ENCODE results near the gene LEKR1.
"Not testable (repeated sequence)": the region's sequence is repeated elsewhere in the genome, so short reads cannot be mapped to it uniquely, and the experiment has no call there.

The LEKR1 gene

DNA sequence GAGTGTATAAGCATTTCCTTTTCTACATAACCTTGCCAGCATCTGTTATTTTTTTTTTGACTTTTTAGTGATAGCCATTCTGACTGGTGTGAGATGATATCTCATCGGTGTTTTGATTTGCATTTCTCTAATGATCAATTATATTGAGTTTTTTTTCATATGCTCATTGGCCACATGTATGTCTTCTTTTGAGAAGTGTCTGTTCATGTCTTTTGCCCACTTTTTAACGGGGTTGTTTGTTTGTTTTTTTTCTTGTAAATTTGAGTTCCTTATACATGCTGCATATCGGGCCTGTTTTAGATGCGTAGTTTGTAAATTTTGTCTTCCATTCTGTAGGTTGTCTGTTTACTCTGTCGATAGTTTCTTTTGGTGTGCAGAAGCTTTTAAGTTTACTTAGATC is 89.2 kb downstream of the LEKR1 start:
- no peaks in the 10 kb centered on the region for H3K27me3 Mint-ChIP-seq
- peaks cover 20% of the 10 kb centered on the region for H3K9me3 Mint-ChIP-seq
- H3K4me1 Mint-ChIP-seq (ENCODE audit: low read depth) = no peaks in the 10 kb centered on the region

GRCh38 chr3:156918746-156919145 is 92.6 kb downstream of the LEKR1 start:
- Mint-ChIP-seq H3K4me1 (ENCODE audit: low read depth) (no peaks in the 10 kb centered on the region), H3K27me3 (no peaks in the 10 kb centered on the region), H3K9me3 (peaks cover 20% of the 10 kb centered on the region), H3K36me3 (ENCODE audit: low read depth) (no peaks in the 10 kb centered on the region), H3K4me3 (no peak overlapping the region), H3K27ac (no peak overlapping the region)
- intact Hi-C loops (cut with micrococcal nuclease) = no loop called here

More for the DNA sequence above, 89.2 kb downstream of the LEKR1 start:
- intact Hi-C loops (cut with micrococcal nuclease) = no loop called here
- no peak overlapping the region for H3K4me3 Mint-ChIP-seq
- H3K27ac Mint-ChIP-seq = no peak overlapping the region
- H3K36me3 Mint-ChIP-seq (ENCODE audit: low read depth) = no peaks in the 10 kb centered on the region

DNA sequence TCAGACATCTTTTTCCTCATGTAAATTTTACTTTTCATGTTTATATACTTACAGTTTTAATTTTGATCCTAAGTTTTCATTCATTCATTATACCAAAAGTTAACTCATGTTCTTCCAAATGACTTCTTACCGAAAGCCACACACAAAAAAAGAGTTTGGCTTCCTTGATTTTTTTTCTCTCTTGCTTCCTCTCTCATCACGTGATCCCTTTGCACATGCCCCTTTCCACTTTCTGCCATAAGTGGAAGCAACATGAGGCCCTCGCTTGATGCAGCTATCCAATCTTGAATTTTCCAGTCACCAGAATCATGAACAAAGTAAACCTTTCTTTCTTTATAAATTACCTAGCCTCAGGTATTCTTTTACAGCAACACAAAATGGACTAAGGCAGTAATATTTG is 93.7 kb downstream of the LEKR1 start:
- intact Hi-C loops (cut with micrococcal nuclease) = no loop called here
- H3K4me1 Mint-ChIP-seq (ENCODE audit: low read depth) = no peaks in the 10 kb centered on the region
- H3K4me3 Mint-ChIP-seq = no peak overlapping the region
- H3K27me3 Mint-ChIP-seq = no peaks in the 10 kb centered on the region
- no peak overlapping the region for H3K27ac Mint-ChIP-seq
- H3K36me3 Mint-ChIP-seq (ENCODE audit: low read depth) = no peaks in the 10 kb centered on the region
- peaks cover 12% of the 10 kb centered on the region for H3K9me3 Mint-ChIP-seq

- Mint-ChIP-seq H3K4me1 (ENCODE audit: low read depth) (no peaks in the 10 kb centered on the region), H3K27me3 (no peaks in the 10 kb centered on the region), H3K36me3 (ENCODE audit: low read depth) (no peaks in the 10 kb centered on the region), H3K4me3 (no peak overlapping the region), H3K27ac (no peak overlapping the region), H3K9me3 (peaks cover 7% of the 10 kb centered on the region)
- intact Hi-C loops (cut with micrococcal nuclease) = no loop called here
These were observed 94.2 kb downstream of the LEKR1 start for GRCh38 chr3:156920399-156920798.

DNA sequence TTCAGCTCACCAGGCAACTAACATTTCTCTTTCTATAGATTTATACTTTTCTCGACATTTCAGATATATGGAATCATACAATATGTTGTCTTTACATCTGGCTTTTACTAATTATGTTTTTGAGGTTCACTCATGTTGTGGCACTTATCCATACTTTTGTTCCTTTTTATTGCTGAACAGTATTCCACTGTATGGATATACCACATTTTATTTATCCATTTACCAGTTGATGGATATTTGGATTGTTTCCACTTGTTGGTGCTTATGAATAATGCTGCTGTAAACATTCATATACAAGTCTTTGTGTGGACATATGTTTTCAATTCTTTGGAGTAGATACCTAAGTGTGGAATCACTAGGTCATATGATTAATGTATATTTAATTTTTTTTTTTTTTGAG is 97.2 kb downstream of the LEKR1 start:
- Mint-ChIP-seq H3K4me1 (ENCODE audit: low read depth) (no peaks in the 10 kb centered on the region), H3K27ac (no peak overlapping the region), H3K4me3 (no peak overlapping the region), H3K27me3 (no peaks in the 10 kb centered on the region), H3K36me3 (ENCODE audit: low read depth) (no peaks in the 10 kb centered on the region), H3K9me3 (peaks cover 9% of the 10 kb centered on the region)
- intact Hi-C loops (cut with micrococcal nuclease) = no loop called here

DNA sequence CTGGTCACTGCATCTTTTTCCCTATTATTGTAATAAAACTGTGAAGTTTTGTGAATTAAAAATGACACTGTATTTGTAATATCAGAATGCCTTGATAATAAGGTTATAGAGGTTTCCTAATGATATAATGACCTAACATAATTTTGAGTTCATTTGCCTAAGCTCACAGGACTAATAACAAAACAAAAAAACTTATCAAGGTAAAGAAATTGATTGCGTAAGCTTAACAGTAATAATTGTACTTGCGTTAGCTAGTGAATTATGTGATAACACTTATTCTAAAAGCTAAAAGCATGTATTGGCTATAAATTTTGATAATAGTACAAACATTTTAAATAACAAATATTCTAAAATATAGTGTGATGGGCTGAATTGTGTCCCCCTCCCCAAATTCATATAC is 112.6 kb downstream of the LEKR1 start:
- Mint-ChIP-seq H3K4me1 (ENCODE audit: low read depth) (no peaks in the 10 kb centered on the region), H3K4me3 (no peak overlapping the region), H3K9me3 (no peaks in the 10 kb centered on the region), H3K27me3 (no peaks in the 10 kb centered on the region), H3K27ac (no peak overlapping the region), H3K36me3 (ENCODE audit: low read depth) (no peaks in the 10 kb centered on the region)
- intact Hi-C loops (cut with micrococcal nuclease) = no loop called here

- Mint-ChIP-seq H3K27me3 (no peaks in the 10 kb centered on the region), H3K4me3 (no peak overlapping the region), H3K36me3 (ENCODE audit: low read depth) (no peaks in the 10 kb centered on the region), H3K4me1 (ENCODE audit: low read depth) (no peaks in the 10 kb centered on the region), H3K9me3 (no peaks in the 10 kb centered on the region), H3K27ac (no peak overlapping the region)
- intact Hi-C loops (cut with micrococcal nuclease) = no loop called here
These were observed 113.2 kb downstream of the LEKR1 start for GRCh38 chr3:156939315-156939714.

GRCh38 chr3:156941311-156941710 is 115.2 kb downstream of the LEKR1 start:
- Mint-ChIP-seq H3K36me3 (ENCODE audit: low read depth) (no peaks in the 10 kb centered on the region), H3K4me3 (no peak overlapping the region), H3K27ac (no peak overlapping the region), H3K4me1 (ENCODE audit: low read depth) (no peaks in the 10 kb centered on the region), H3K9me3 (no peaks in the 10 kb centered on the region), H3K27me3 (no peaks in the 10 kb centered on the region)
- intact Hi-C loops (cut with micrococcal nuclease) = no loop called here

DNA sequence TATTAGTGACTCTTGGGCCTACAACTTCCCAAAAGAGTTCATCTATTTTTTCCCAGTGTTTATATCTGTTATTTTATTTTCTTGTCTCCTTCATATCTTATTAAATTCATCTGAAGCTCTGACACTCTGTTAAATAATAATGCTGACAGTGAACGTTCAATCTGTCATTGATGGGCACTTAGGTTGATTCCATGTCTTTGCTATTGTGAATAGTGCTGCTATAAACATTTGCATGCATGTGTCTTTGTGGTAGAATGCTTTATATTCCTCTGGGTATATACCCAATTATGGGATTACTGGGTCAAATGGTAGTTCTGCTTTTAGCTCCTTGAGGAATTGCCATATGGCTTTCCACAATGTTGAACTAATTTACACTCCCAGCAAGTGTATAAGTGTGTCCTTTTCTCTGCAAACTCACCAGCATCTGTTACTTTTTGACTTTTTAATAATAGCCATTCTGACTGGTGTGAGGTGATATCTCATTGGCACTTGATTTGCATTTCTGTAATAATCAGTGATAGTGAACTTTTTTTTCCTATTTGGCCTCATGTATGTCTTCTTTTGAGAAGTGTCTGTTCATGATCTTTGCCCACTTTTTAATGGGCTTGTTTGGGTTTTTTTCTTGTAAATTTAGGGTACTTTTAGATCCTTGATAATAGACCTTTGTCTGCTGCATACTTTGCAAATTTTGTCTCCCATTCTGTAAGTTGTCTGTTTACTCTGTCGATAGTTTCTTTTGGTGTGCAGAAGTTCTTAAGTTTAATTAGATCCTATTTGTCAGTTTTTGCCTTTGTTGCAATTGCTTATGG is 122.5 kb downstream of the LEKR1 start:
- Mint-ChIP-seq H3K27ac (no peak overlapping the region), H3K27me3 (no peaks in the 10 kb centered on the region), H3K4me1 (ENCODE audit: low read depth) (peaks cover 9% of the 10 kb centered on the region), H3K9me3 (peaks cover 10% of the 10 kb centered on the region), H3K36me3 (ENCODE audit: low read depth) (no peaks in the 10 kb centered on the region), H3K4me3 (no peak overlapping the region)
- intact Hi-C loops (cut with micrococcal nuclease) = no loop called here

- H3K27me3 Mint-ChIP-seq = no peaks in the 10 kb centered on the region
- peaks cover 9% of the 10 kb centered on the region for H3K4me1 Mint-ChIP-seq (ENCODE audit: low read depth)
- no peak overlapping the region for H3K4me3 Mint-ChIP-seq
- intact Hi-C loops (cut with micrococcal nuclease) = no loop called here
- no peaks in the 10 kb centered on the region for H3K36me3 Mint-ChIP-seq (ENCODE audit: low read depth)
- H3K9me3 Mint-ChIP-seq = peaks cover 10% of the 10 kb centered on the region
- H3K27ac Mint-ChIP-seq = no peak overlapping the region
These were observed 125.9 kb downstream of the LEKR1 start for GRCh38 chr3:156952011-156952410.

GRCh38 chr3:156957715-156958114 is 131.6 kb downstream of the LEKR1 start:
- no peaks in the 10 kb centered on the region for H3K36me3 Mint-ChIP-seq (ENCODE audit: low read depth)
- H3K27me3 Mint-ChIP-seq = no peaks in the 10 kb centered on the region
- H3K4me1 Mint-ChIP-seq (ENCODE audit: low read depth) = no peaks in the 10 kb centered on the region
- H3K4me3 Mint-ChIP-seq = no peak overlapping the region
- H3K27ac Mint-ChIP-seq = no peak overlapping the region
- no peaks in the 10 kb centered on the region for H3K9me3 Mint-ChIP-seq
- intact Hi-C loops (cut with micrococcal nuclease) = no loop called here

- Mint-ChIP-seq H3K27me3 (no peaks in the 10 kb centered on the region), H3K36me3 (ENCODE audit: low read depth) (no peaks in the 10 kb centered on the region), H3K9me3 (no peaks in the 10 kb centered on the region), H3K4me3 (no peak overlapping the region), H3K27ac (no peak overlapping the region), H3K4me1 (ENCODE audit: low read depth) (no peaks in the 10 kb centered on the region)
- intact Hi-C loops (cut with micrococcal nuclease) = loop anchor here (5.0 kb wide), 1 partner anchor 34 kb away; no protein-coding TSS in a partner anchor
These were observed 136.9 kb downstream of the LEKR1 start for GRCh38 chr3:156963096-156963495.

GRCh38 chr3:156964577-156964976 is 138.4 kb downstream of the LEKR1 start:
- H3K27ac Mint-ChIP-seq = no peak overlapping the region
- peaks cover 3% of the 10 kb centered on the region for H3K27me3 Mint-ChIP-seq
- intact Hi-C loops (cut with micrococcal nuclease) = loop anchor here (5.0 kb wide), 1 partner anchor 33 kb away; no protein-coding TSS in a partner anchor
- H3K4me3 Mint-ChIP-seq = no peak overlapping the region
- H3K4me1 Mint-ChIP-seq (ENCODE audit: low read depth) = no peaks in the 10 kb centered on the region
- no peaks in the 10 kb centered on the region for H3K9me3 Mint-ChIP-seq
- no peaks in the 10 kb centered on the region for H3K36me3 Mint-ChIP-seq (ENCODE audit: low read depth)

GRCh38 chr3:156966349-156966748 is 140.2 kb downstream of the LEKR1 start:
- H3K36me3 Mint-ChIP-seq (ENCODE audit: low read depth); H3K27ac Mint-ChIP-seq; H3K4me3 Mint-ChIP-seq; H3K9me3 Mint-ChIP-seq; H3K4me1 Mint-ChIP-seq (ENCODE audit: low read depth); intact Hi-C loops (cut with micrococcal nuclease); H3K27me3 Mint-ChIP-seq: not testable (repeated sequence)

- H3K27me3 Mint-ChIP-seq = peaks cover 3% of the 10 kb centered on the region
- no peak overlapping the region for H3K27ac Mint-ChIP-seq
- H3K4me1 Mint-ChIP-seq (ENCODE audit: low read depth) = peaks cover 6% of the 10 kb centered on the region
- H3K36me3 Mint-ChIP-seq (ENCODE audit: low read depth) = no peaks in the 10 kb centered on the region
- H3K9me3 Mint-ChIP-seq = no peaks in the 10 kb centered on the region
- no peak overlapping the region for H3K4me3 Mint-ChIP-seq
- intact Hi-C loops (cut with micrococcal nuclease) = no loop called here
These were observed 147.8 kb downstream of the LEKR1 start for GRCh38 chr3:156973954-156974353.

All from dendritic cell treated with granulocyte-macrophage colony-stimulating factor and Interleukin-4, amounts not matched to agents 40 ng/mL and 50 ng/mL, for 4 days (primary cell).